ENCODE measurements around the gene SETD6. TPM values are rescaled to one million over a fixed set of nuclear protein-coding genes. Genes with fewer than 3 reads are reported as not detected.

Gene SETD6
- total and polyA plus RNA-seq, 9 of the 15 experiments (the other 6 are each of a cell fraction or from before 2014, with no cell fraction given), result 9.2 to 40.9 (median 19.8) TPM

GRCh38 chr16:58488531-58488930 is 26.8 kb upstream of the SETD6 start (continued):
- TF ChIP-seq, protein P1, sequence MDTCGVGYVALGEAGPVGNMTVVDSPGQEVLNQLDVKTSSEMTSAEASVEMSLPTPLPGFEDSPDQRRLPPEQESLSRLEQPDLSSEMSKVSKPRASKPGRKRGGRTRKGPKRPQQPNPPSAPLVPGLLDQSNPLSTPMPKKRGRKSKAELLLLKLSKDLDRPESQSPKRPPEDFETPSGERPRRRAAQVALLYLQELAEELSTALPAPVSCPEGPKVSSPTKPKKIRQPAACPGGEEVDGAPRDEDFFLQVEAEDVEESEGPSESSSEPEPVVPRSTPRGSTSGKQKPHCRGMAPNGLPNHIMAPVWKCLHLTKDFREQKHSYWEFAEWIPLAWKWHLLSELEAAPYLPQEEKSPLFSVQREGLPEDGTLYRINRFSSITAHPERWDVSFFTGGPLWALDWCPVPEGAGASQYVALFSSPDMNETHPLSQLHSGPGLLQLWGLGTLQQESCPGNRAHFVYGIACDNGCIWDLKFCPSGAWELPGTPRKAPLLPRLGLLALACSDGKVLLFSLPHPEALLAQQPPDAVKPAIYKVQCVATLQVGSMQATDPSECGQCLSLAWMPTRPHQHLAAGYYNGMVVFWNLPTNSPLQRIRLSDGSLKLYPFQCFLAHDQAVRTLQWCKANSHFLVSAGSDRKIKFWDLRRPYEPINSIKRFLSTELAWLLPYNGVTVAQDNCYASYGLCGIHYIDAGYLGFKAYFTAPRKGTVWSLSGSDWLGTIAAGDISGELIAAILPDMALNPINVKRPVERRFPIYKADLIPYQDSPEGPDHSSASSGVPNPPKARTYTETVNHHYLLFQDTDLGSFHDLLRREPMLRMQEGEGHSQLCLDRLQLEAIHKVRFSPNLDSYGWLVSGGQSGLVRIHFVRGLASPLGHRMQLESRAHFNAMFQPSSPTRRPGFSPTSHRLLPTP (IDR thresholded peaks at IDR 0.05; ENCODE audit: borderline replicate concordance, extremely low read depth, insufficient read length), result no peak
- TF ChIP-seq ZNF384 (IDR thresholded peaks at IDR 0.05; ENCODE audit: low read depth, low read length) (no peak), HLTF (IDR thresholded peaks at IDR 0.05) (no peak), RCOR1 (IDR thresholded peaks at IDR 0.05; ENCODE audit: borderline replicate concordance in 1 of 2, low read depth in 2 of 2, low read length in 2 of 2) (peak in 1 of 2 experiments; percentile 56; a peak in 1 of 4 replicates), NFATC3 (IDR thresholded peaks at IDR 0.05) (no peak), COPS2 (conservative IDR thresholded peaks at IDR 0.05) (no peak), MECOM (CRISPR knock-in tag; IDR thresholded peaks at IDR 0.05) (no peak), TCF7L2 (IDR thresholded peaks at IDR 0.05; ENCODE audit: low read depth, low read length) (no peak), HMBOX1 (IDR thresholded peaks at IDR 0.05) (no peak), DIDO1 (tag; IDR thresholded peaks at IDR 0.05; ENCODE audit: low read depth) (no peak), ZNF140 (CRISPR knock-in tag; IDR thresholded peaks at IDR 0.05) (no peak), ZNF830 (CRISPR knock-in tag; IDR thresholded peaks at IDR 0.05) (no peak), PTTG1 (tag; IDR thresholded peaks at IDR 0.05; ENCODE audit: low read depth) (no peak), SOX6 (IDR thresholded peaks at IDR 0.05) (peak; percentile 25; the same call in 1 of the 2 replicates), KLF16 (IDR thresholded peaks at IDR 0.05) (0 out of 2 replicates have a peak, but pooled peaks have one; percentile 45), MEIS2 (IDR thresholded peaks at IDR 0.05; ENCODE audit: partially characterized antibody) (no peak)
- TF ChIP-seq, protein P2, sequence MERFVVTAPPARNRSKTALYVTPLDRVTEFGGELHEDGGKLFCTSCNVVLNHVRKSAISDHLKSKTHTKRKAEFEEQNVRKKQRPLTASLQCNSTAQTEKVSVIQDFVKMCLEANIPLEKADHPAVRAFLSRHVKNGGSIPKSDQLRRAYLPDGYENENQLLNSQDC (CRISPR knock-in tag; IDR thresholded peaks at IDR 0.05), result no peak
- TF ChIP-seq, protein P3, sequence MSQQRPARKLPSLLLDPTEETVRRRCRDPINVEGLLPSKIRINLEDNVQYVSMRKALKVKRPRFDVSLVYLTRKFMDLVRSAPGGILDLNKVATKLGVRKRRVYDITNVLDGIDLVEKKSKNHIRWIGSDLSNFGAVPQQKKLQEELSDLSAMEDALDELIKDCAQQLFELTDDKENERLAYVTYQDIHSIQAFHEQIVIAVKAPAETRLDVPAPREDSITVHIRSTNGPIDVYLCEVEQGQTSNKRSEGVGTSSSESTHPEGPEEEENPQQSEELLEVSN (IDR thresholded peaks at IDR 0.05; ENCODE audit: borderline replicate concordance in 1 of 2, extremely low read depth in 1 of 2, insufficient read depth in 1 of 2, insufficient read length in 1 of 2, low read depth in 1 of 2, low read length in 1 of 2, poor library complexity in 1 of 2, severe bottlenecking in 1 of 2), result no peak
